HG02852 (cell line): Measurements from ENCODE around the gene ANKRD42.

Source experiments
- ATAC-seq: cut with Tn5 transposase; IDR thresholded peaks from one replicate; pipeline ENCODE4 v1.9.1; 2021; ENCODE audit warnings: mild to moderate bottlenecking, moderate library complexity; ENCODE audit not compliant: unreplicated experiment

The ANKRD42 gene

GRCh38 chr11:83193315-83194280 lies at the start of gene ANKRD42:
TSS of gene ANKRD42 (plus strand) at chr11:83193712. CDS start at chr11:83194671, 959 bp downstream.
- ATAC-seq = peak; percentile 93

- no peak for ATAC-seq
Observed at GRCh38 chr11:83147895-83148294, 45.6 kb upstream of the ANKRD42 start.

GRCh38 chr11:83150450-83150849 lies 43.1 kb upstream of the ANKRD42 start:
- ATAC-seq = no peak

GRCh38 chr11:83151274-83151977 lies 42.1 kb upstream of the ANKRD42 start:
- no peak for ATAC-seq

GRCh38 chr11:83152264-83152663 lies 41.2 kb upstream of the ANKRD42 start:
- ATAC-seq = no peak

- no peak for ATAC-seq
Observed at GRCh38 chr11:83153764-83154163, 39.7 kb upstream of the ANKRD42 start.

GRCh38 chr11:83156144-83156995 lies 37.1 kb upstream of the ANKRD42 start:
- ATAC-seq = peak; percentile 94

GRCh38 chr11:83156996-83157593 lies 36.4 kb upstream of the ANKRD42 start, which contains the start of gene PCF11:
TSS of gene PCF11 (plus strand) at chr11:83157131. CDS start at chr11:83157440, 309 bp downstream.
- peak; percentile 5 for ATAC-seq

- ATAC-seq = no peak
Observed at GRCh38 chr11:83157594-83158356, 35.7 kb upstream of the ANKRD42 start.

GRCh38 chr11:83158357-83158786 lies 35.1 kb upstream of the ANKRD42 start:
- no peak for ATAC-seq

- no peak for ATAC-seq
Observed at GRCh38 chr11:83158965-83159901, 34.3 kb upstream of the ANKRD42 start.

- no peak for ATAC-seq
Observed at GRCh38 chr11:83159902-83160865, 33.3 kb upstream of the ANKRD42 start.

- no peak for ATAC-seq
Observed at GRCh38 chr11:83161610-83162199, 31.8 kb upstream of the ANKRD42 start.

- no peak for ATAC-seq
Observed at GRCh38 chr11:83162377-83162776, 31.1 kb upstream of the ANKRD42 start.

- ATAC-seq = no peak
Observed at GRCh38 chr11:83166193-83166866, 27.2 kb upstream of the ANKRD42 start.

- ATAC-seq = no peak
Observed at GRCh38 chr11:83168756-83169155, 24.8 kb upstream of the ANKRD42 start.
